GM12892 (cell line): Measurements from ENCODE around the gene PGM3. TPM values are rescaled to one million over a fixed set of nuclear protein-coding genes. Genes with fewer than 3 reads are reported as not detected.
A peak's percentile ranks its signal among the peaks of the same experiment; 100 is the strongest.

Source experiments
- DNase-seq: peaks from one replicate; pipeline ENCODE4 v3.0.0; 2011; ENCODE audit not compliant: insufficient read length
- FAIRE-seq: peaks from 2 replicates; lab custom pipeline; 2011; peaks lifted over from hg19 to GRCh38; lab: Jason Lieb, UNC
- POLR2A ChIP-seq: IDR thresholded peaks from 2 replicates; pipeline ENCODE4 v1.6.1; 2011; ENCODE audit warnings: low read depth, low read length, control low read depth
- POLR2AphosphoS5 ChIP-seq: IDR thresholded peaks from 2 replicates; pipeline ENCODE4 v1.6.1; 2011; ENCODE audit warnings: low read depth, low read length, control low read depth
- TAF1 ChIP-seq: IDR thresholded peaks from 2 replicates; pipeline ENCODE4 v1.6.1; 2011; ENCODE audit warnings: low read depth, mild to moderate bottlenecking, control low read depth, low read length, borderline replicate concordance
- polyA plus RNA-seq: library from polyadenylated mRNA; unstranded; fragments of >200 nt; gene quantifications from one replicate; pipeline ENCODE4 v1.2.1, GENCODE V29; 2012; ENCODE audit warnings: missing spikeins, inconsistent platforms; ENCODE audit not compliant: missing spikeins

The PGM3 gene, protein sequence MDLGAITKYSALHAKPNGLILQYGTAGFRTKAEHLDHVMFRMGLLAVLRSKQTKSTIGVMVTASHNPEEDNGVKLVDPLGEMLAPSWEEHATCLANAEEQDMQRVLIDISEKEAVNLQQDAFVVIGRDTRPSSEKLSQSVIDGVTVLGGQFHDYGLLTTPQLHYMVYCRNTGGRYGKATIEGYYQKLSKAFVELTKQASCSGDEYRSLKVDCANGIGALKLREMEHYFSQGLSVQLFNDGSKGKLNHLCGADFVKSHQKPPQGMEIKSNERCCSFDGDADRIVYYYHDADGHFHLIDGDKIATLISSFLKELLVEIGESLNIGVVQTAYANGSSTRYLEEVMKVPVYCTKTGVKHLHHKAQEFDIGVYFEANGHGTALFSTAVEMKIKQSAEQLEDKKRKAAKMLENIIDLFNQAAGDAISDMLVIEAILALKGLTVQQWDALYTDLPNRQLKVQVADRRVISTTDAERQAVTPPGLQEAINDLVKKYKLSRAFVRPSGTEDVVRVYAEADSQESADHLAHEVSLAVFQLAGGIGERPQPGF
- polyA plus RNA-seq = 17.1 TPM

DNA sequence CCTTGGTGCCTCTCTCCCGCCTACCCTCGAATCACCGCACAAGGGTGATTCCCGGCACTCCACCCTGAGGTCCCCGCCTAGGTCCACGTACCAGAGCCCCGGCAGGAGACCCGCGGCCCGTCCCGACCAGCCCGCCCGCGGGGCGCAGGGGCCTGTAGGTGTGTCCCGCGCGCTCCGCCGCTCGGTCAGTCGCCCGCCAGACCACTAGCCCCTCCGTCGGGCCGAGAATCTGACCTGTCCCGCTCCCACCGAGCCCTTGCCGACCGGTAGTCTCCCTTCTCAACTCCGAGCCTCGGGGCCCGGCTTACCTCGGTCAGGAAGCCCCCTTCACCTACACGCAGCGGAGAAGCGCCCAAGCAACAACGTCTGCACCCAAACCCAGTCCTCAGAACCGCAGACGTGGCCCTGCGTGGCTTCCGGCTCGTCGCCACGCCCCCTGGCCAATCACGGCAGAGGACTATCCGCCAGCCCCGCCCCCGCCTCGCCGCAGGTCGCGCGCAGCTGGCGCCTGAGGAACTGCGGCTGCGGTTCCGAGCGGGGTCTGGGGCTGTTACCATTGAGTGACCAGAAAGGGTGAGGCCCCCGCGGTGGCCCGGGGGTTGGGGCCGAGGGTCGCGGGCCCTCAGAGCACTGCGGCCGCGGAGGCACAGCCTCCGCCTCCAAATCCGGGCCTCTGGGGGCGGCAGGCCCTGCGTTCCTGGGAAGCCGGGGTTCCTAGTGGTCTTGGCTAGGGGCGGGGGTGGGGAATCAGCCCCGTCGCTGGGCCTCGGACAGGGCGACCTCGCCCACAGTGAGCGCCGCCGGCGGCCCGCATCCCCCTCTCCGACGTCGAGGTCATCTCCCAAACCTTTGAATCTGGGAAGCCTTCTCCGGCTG lies at the start of gene PGM3, which contains the start of gene RWDD2A:
PGM3 (minus strand) TSS at position 395 of the 876 bp plus-strand sequence. CDS start 2,253 bp downstream, outside the sequence.
RWDD2A (plus strand) TSS at position 487 of the 876 bp plus-strand sequence. CDS start 1,095 bp downstream, outside the sequence.
- DNase-seq = peak; percentile 95
- peak; percentile 100 for FAIRE-seq
- TF ChIP-seq POLR2AphosphoS5 (peak; percentile 77), POLR2A (peak; percentile 89), TAF1 (no peak)

DNA sequence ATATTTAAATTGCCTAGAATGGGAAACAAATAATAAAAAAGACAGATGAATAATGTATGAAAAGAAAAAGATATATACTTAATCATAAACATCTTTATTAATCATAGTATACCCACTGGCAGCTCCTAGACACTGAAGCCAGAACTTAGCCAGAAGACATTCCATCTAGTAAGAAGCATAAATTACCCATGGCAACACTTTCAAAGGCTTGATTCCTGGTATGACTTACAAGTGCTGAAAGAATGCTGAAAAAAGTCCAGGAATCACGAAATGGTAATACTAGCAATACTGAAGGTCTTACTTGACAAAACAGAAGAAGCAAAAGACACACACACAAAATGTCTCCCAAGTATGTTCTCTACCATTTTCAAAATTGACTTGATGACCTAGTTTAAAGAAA lies 38.1 kb upstream of the PGM3 start:
- TF ChIP-seq POLR2AphosphoS5 (no peak), POLR2A (no peak), TAF1 (no peak)
- no peak for DNase-seq
- FAIRE-seq = no peak

DNA sequence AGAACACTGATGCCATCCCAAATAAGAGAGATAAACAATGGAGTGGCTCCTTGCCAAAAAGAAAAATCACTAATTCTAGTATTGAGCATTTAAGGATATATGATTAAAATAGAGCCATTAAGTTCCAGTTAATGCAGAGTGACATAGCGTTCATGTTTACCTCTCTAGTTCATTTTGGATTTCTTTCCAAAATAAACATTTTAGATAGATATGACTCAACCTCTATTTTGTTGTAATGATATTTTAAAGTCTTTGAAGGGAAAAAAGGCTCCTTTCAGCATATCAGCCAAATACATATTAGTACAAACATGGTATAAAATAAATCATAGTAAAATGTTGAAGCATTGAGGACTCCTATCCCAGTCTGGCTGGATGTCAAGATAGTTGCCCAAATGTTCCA lies 33.5 kb upstream of the PGM3 start:
- no peak for TF ChIP-seq TAF1
- TF ChIP-seq POLR2AphosphoS5 = no peak
- no peak for TF ChIP-seq POLR2A
- no peak for FAIRE-seq
- no peak for DNase-seq

DNA sequence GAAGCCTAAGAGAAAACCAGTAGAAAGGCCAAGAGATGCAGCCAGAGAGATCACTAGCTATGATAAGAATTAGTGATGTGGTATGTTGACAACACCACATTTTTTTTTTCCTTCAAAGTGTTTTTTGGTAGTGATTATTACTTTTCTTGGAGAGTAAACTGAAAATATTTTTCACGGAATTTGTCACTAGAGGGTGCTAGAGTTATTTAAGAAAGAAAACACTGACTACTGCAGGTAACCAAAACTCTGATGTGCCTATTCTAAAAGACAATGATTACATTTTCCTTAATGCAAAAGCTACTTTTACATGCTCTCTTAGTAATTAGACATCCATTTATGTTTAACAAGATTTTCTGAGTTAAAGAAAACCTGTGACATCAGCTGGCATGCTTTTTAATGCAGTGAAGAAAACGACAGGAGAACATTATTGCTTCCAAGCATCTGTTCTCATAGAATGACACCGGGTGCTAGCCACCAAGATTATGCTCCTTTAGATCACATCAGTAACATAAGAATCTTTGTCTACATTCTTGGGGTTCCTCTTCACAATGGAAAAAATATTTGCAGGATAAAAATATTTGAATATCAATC lies 28.9 kb upstream of the PGM3 start:
- DNase-seq (no peak), FAIRE-seq (no peak)
- no peak for TF ChIP-seq POLR2AphosphoS5

DNA sequence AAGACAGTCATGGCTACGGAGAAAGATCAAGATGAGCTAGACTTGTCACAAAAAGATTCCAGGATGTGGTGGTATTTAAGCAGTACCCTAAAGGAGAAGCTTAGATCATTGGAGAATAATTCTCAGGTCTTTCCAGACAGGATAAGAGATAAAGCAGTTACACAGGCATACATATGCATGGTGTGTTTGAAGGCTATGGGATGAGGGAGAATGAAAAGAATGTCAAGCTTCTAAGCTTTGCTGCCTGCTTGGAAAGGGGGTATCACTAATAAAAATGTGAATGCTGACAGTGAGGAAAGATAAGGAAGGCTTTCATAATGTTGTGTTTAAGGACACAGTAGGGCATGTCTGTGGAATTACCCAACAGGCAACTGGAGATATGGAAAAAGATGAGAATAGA lies 28.2 kb upstream of the PGM3 start:
- no peak for FAIRE-seq

DNA sequence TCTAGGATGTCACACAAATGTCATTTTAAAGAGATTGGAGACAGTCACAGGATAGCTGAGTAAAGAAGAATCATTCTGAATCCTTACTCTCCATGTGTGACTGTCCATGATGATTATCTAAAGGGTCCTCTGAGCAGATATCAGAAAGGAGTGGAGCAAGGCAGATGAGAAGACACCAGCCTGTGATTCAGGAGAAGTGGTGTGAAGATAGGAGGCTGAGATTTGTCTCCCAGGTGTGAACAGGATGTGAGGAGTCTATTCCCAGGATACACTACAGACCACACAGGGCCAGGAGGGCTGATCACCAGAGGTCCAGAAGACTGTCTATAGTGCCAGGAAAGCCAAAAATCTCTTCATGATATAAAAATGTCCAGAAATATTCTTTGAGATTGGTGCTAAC lies 27.1 kb upstream of the PGM3 start:
- FAIRE-seq (no peak), DNase-seq (no peak)
- TF ChIP-seq POLR2AphosphoS5 (no peak), TAF1 (no peak), POLR2A (no peak)

More for the DNA sequence above, 28.2 kb upstream of the PGM3 start:
- no peak for TF ChIP-seq TAF1
- TF ChIP-seq POLR2A = no peak
- no peak for TF ChIP-seq POLR2AphosphoS5
- DNase-seq = no peak

DNA sequence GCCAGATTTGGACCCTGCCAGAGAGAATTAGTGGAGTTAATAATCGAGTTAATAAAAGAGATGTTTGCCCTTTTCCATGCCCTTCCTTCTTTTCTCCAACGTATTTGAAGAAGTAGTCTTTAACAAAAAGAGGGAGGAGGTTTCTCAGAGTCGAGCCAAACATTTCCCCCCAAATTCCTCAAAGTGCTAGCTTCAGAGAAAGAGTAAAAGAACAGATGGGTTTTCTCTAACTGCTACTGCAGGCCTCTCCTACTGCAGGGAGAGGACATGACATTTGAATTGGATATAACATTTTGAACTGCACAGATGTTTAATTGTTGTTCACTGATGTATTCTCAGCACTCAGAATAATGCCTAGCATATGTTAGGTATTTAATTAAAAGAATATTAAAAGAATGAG lies 25.6 kb upstream of the PGM3 start:
- FAIRE-seq = no peak
- DNase-seq = no peak
- no peak for TF ChIP-seq TAF1
- TF ChIP-seq POLR2A = no peak
- TF ChIP-seq POLR2AphosphoS5 = no peak

DNA sequence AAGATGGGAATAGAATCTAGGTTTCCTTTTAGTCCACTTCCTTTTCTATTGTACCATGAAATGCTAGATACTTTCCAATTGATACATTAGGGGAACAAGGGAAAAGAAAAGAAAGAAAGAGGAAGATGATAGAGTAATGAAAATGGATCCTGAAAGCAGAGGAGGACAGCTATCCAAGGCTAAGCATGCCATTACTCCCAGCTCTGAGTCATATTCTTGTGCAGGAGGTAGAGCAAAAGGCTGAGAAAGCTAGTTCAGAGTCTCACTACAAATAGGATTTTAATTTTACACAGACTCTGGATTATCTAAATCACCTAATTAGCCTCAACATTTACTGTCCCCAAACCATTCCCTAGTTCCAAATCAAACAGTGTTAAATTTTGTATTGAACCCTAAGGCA lies 23.7 kb upstream of the PGM3 start:
- no peak for TF ChIP-seq POLR2A
- no peak for TF ChIP-seq POLR2AphosphoS5
- no peak for TF ChIP-seq TAF1
- FAIRE-seq (no peak), DNase-seq (no peak)

DNA sequence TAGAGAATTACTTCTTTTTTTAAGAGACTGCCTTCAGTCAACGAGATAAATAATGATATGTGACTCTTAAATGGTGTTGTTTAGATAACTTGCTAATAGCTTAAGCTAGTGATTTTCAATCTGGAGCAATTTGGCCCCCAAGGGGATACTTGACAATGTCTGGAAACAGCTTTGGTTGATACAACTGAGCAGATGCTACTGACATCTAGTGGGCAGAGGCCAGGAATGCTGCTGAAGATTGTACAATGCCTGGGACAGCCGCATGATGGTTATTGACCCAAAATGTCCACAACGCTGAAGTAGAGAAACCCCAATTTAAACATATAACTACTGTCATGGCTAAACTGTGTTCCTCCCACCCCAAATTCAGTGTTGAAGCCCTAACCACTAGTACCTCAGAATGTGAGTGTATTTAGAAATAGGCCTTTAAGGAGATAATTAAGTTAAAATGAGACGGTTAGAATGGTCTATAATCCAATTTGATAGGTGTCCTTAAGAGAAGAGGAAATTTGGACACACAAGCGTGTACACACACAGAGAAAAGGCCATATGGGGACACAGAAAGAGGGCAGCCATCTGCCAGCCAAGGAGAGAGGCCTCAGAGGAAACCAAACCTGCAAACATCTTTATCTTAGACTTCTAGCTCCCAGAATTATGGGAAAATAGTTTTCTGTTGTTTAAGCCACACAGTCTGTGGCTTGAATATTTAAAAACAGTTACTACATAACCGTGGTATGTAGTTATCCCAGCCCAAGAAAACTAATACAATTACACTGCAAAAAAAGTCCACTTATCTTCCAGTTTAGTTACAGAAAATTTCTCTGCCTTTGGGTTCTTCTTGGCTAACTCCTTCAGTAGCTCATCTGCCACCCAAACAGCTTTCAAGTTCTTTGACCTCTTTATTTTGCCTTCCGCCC lies 22.3 kb upstream of the PGM3 start:
- DNase-seq = no peak
- no peak for TF ChIP-seq TAF1
- no peak for TF ChIP-seq POLR2A
- no peak for TF ChIP-seq POLR2AphosphoS5
- FAIRE-seq = peak; percentile 95

DNA sequence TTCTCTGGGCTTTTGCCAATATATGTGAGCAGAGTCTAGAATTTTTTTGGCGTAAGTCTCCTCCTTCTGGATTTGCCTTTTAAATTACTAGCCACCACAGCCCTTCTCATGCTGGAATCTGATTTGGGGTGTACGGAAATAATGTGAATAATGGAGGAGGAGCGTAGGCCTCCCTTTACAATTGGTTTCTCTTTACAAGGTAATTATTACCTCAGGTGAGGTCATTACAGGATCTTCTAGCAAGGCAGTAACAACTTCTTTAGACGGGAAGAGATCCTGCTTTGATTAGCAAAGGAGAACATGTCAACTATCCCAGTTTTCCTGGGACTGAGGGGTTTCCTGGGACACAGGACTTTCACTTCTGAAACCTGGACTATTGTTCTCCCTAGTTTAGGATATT lies 9.0 kb upstream of the PGM3 start:
- DNase-seq (no peak), FAIRE-seq (no peak)
- TF ChIP-seq POLR2A (no peak), TAF1 (no peak), POLR2AphosphoS5 (no peak)

DNA sequence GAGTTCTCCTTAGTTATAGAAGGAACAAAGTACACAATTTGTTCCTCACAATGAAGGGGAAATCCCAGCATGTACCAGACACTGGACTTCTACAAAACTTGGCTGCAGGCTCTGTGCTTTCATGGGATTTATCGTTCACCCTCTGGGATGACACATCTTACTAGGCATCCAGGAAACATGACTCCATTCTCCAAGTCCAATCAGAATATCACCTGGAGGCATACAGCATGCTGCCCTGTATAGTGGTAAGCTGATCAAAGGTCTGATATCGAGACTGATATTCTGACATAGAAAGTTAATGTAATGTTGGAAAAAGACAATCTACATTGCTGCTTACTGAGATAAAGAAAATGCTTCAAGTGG lies 6.8 kb upstream of the PGM3 start:
- FAIRE-seq (no peak), DNase-seq (no peak)
- no peak for TF ChIP-seq POLR2A
- TF ChIP-seq TAF1 = no peak
- no peak for TF ChIP-seq POLR2AphosphoS5
